Mesenchymal stem cell (in vitro differentiated cells and primary cell): ENCODE results near the gene SPNS3.

Experiments used
- DNase-seq: peaks from one replicate; pipeline ENCODE4 v3.0.0-alpha.2; 2013
- H2AFZ ChIP-seq: one replicate; pipeline ENCODE4 v1.6.1; 2013; ENCODE audit warnings: low read depth, mild to moderate bottlenecking, control low read depth, inconsistent platforms, low read length, moderate library complexity
- H2AK5ac ChIP-seq: 2 replicates; pipeline ENCODE4 v1.6.1; 2013; ENCODE audit warnings: low read length, moderate library complexity, mild to moderate bottlenecking, inconsistent platforms; ENCODE audit not compliant: severe bottlenecking
- H2BK120ac ChIP-seq: one replicate; pipeline ENCODE4 v1.6.1; 2013; ENCODE audit warnings: low read depth, mild to moderate bottlenecking, inconsistent platforms, low read length, moderate library complexity
- H2BK12ac ChIP-seq, 2 experiments: one replicate each; pipeline ENCODE4 v1.6.1; 2013; ENCODE audit warnings: inconsistent platforms in 2 of 2, low read length in 2 of 2, mild to moderate bottlenecking in 2 of 2, moderate library complexity in 2 of 2, control low read depth in 1 of 2
- H2BK15ac ChIP-seq: one replicate; pipeline ENCODE4 v1.6.1; 2013; ENCODE audit warnings: mild to moderate bottlenecking, low read depth, inconsistent platforms; ENCODE audit not compliant: poor library complexity, severe bottlenecking
- H2BK5ac ChIP-seq: 2 replicates; pipeline ENCODE4 v1.6.1; 2013; ENCODE audit warnings: low read depth, mild to moderate bottlenecking, low read length, control low read depth, inconsistent platforms; ENCODE audit not compliant: poor library complexity, severe bottlenecking
- H3K14ac ChIP-seq, 2 experiments: one replicate each; pipeline ENCODE4 v1.6.1; 2013; ENCODE audit warnings: inconsistent platforms in 2 of 2, low read length in 2 of 2, control low read depth in 1 of 2, mild to moderate bottlenecking in 1 of 2, moderate library complexity in 1 of 2
- H3K18ac ChIP-seq, 2 experiments: one replicate each; pipeline ENCODE4 v1.6.1; 2013; ENCODE audit warnings: inconsistent platforms in 2 of 2, low read length in 2 of 2, control low read depth in 1 of 2, low read depth in 1 of 2, mild to moderate bottlenecking in 1 of 2
- H3K23ac ChIP-seq, 2 experiments: one replicate each; pipeline ENCODE4 v1.6.1; 2013; ENCODE audit warnings: inconsistent platforms in 2 of 2, low read length in 2 of 2, mild to moderate bottlenecking in 2 of 2, moderate library complexity in 2 of 2, control low read depth in 1 of 2
- H3K27ac ChIP-seq: 2 replicates; pipeline ENCODE4 v1.5.1; 2013; ENCODE audit warnings: mild to moderate bottlenecking, moderate library complexity, low read length, control low read depth, inconsistent platforms; ENCODE audit not compliant: poor library complexity, severe bottlenecking
- H3K27me3 ChIP-seq, 2 experiments: 2 replicates each; pipeline versions ENCODE4 v1.6.1 to v1.7.0; 2013; ENCODE audit warnings: low read length in 2 of 2, mild to moderate bottlenecking in 2 of 2, moderate library complexity in 2 of 2, control low read depth in 1 of 2, inconsistent platforms in 1 of 2; ENCODE audit not compliant: control insufficient read depth in 1 of 2, insufficient read depth in 1 of 2
- H3K36me3 ChIP-seq, 2 experiments: 2 replicates each; pipeline versions ENCODE4 v1.6.1 to v1.7.0; 2013; ENCODE audit warnings: low read length in 2 of 2, control low read depth in 1 of 2, inconsistent platforms in 1 of 2, low read depth in 1 of 2, mild to moderate bottlenecking in 1 of 2; ENCODE audit not compliant: insufficient read depth in 2 of 2, control insufficient read depth in 1 of 2
- H3K4ac ChIP-seq, 2 experiments: one replicate each; pipeline ENCODE4 v1.6.1; 2013; ENCODE audit warnings: inconsistent platforms in 2 of 2, low read length in 2 of 2, mild to moderate bottlenecking in 2 of 2, moderate library complexity in 2 of 2, control low read depth in 1 of 2, low read depth in 1 of 2
- H3K4me1 ChIP-seq: 2 replicates; pipeline ENCODE4 v1.6.1; 2013; ENCODE audit warnings: low read depth, low read length, control low read depth; ENCODE audit not compliant: control insufficient read depth, insufficient read depth
- H3K4me2 ChIP-seq: 2 replicates; pipeline ENCODE4 v1.6.1; 2013; ENCODE audit warnings: low read length, mild to moderate bottlenecking, inconsistent platforms; ENCODE audit not compliant: poor library complexity, severe bottlenecking
- H3K4me3 ChIP-seq, 2 experiments: 2 replicates each; pipeline versions ENCODE4 v1.5.1 to v1.7.0; 2013; ENCODE audit warnings: low read length in 2 of 2, mild to moderate bottlenecking in 2 of 2, control low read depth in 1 of 2, low read depth in 1 of 2; ENCODE audit not compliant: insufficient read depth in 1 of 2
- H3K79me1 ChIP-seq: replicated peaks from 2 replicates; pipeline ENCODE4 v1.6.1; 2013; ENCODE audit warnings: mild to moderate bottlenecking, control low read depth, low read length, inconsistent platforms; ENCODE audit not compliant: poor library complexity, severe bottlenecking
- H3K9ac ChIP-seq: 2 replicates; pipeline ENCODE4 v1.7.0; 2013; ENCODE audit warnings: mild to moderate bottlenecking, low read length, moderate library complexity
- H3K9me3 ChIP-seq: 2 replicates; pipeline ENCODE4 v1.7.0; 2013; ENCODE audit warnings: mild to moderate bottlenecking, low read length; ENCODE audit not compliant: control insufficient read depth
- H4K8ac ChIP-seq: one replicate; pipeline ENCODE4 v1.6.1; 2013; ENCODE audit warnings: inconsistent platforms, mild to moderate bottlenecking, low read length, moderate library complexity
- H4K91ac ChIP-seq: one replicate; pipeline ENCODE4 v1.6.1; 2013; ENCODE audit warnings: mild to moderate bottlenecking, low read length, inconsistent platforms
- WGBS: methylation state at CpG from one replicate; pipeline ENCODE4 v1.1.7; 2013; ENCODE audit warnings: mixed read lengths; 5-methylcytosine and 5-hydroxymethylcytosine counted together

The SPNS3 gene

GRCh38 chr17:4536742-4537411 is 103.1 kb downstream of the SPNS3 start:
- Histone ChIP-seq H2BK120ac (no peak overlapping the region), H2AFZ (no peak overlapping the region), H3K14ac (peak overlapping the region in 1 of 2 experiments; percentile 6), H2AK5ac (no peak overlapping the region), H3K27ac (no peak overlapping the region), H3K4ac (no peak overlapping the region), H3K9me3 (no peaks in the 10 kb centered on the region), H3K9ac (peak overlapping the region; percentile 57), H3K4me1 (peaks cover 26% of the 10 kb centered on the region), H2BK5ac (no peak overlapping the region), H3K4me2 (no peak overlapping the region), H2BK12ac (no peak overlapping the region), H3K4me3 (peak overlapping the region in 1 of 2 experiments; percentile 49), H3K36me3 (peaks cover 33 to 69% of the 10 kb centered on the region in 2 experiments), H4K91ac (peak overlapping the region; percentile 9), H2BK15ac (no peak overlapping the region), H3K79me1 (no peaks in the 10 kb centered on the region), H3K23ac (no peak overlapping the region), H3K27me3 (peaks cover 0 to 5% of the 10 kb centered on the region in 2 experiments), H4K8ac (peak overlapping the region; percentile 47), H3K18ac (no peak overlapping the region)
- DNase-seq = peak; percentile 47
- WGBS = 63% methylated on average over 12 of the region's 18 CpGs
